Mesenchymal stem cell (in vitro differentiated cells and primary cell): Measurements from ENCODE around the gene CLHC1.

Experiments
- DNase-seq: peaks from one replicate; pipeline ENCODE4 v3.0.0-alpha.2; 2013
- H2AFZ ChIP-seq: one replicate; pipeline ENCODE4 v1.6.1; 2013; ENCODE audit warnings: low read depth, mild to moderate bottlenecking, control low read depth, inconsistent platforms, low read length, moderate library complexity
- H2AK5ac ChIP-seq: 2 replicates; pipeline ENCODE4 v1.6.1; 2013; ENCODE audit warnings: low read length, moderate library complexity, mild to moderate bottlenecking, inconsistent platforms; ENCODE audit not compliant: severe bottlenecking
- H2BK120ac ChIP-seq: one replicate; pipeline ENCODE4 v1.6.1; 2013; ENCODE audit warnings: low read depth, mild to moderate bottlenecking, inconsistent platforms, low read length, moderate library complexity
- H2BK12ac ChIP-seq, 2 experiments: one replicate each; pipeline ENCODE4 v1.6.1; 2013; ENCODE audit warnings: inconsistent platforms in 2 of 2, low read length in 2 of 2, mild to moderate bottlenecking in 2 of 2, moderate library complexity in 2 of 2, control low read depth in 1 of 2
- H2BK15ac ChIP-seq: one replicate; pipeline ENCODE4 v1.6.1; 2013; ENCODE audit warnings: mild to moderate bottlenecking, low read depth, inconsistent platforms; ENCODE audit not compliant: poor library complexity, severe bottlenecking
- H2BK5ac ChIP-seq: 2 replicates; pipeline ENCODE4 v1.6.1; 2013; ENCODE audit warnings: low read depth, mild to moderate bottlenecking, low read length, control low read depth, inconsistent platforms; ENCODE audit not compliant: poor library complexity, severe bottlenecking
- H3K14ac ChIP-seq, 2 experiments: one replicate each; pipeline ENCODE4 v1.6.1; 2013; ENCODE audit warnings: inconsistent platforms in 2 of 2, low read length in 2 of 2, control low read depth in 1 of 2, mild to moderate bottlenecking in 1 of 2, moderate library complexity in 1 of 2
- H3K18ac ChIP-seq, 2 experiments: one replicate each; pipeline ENCODE4 v1.6.1; 2013; ENCODE audit warnings: inconsistent platforms in 2 of 2, low read length in 2 of 2, control low read depth in 1 of 2, low read depth in 1 of 2, mild to moderate bottlenecking in 1 of 2
- H3K23ac ChIP-seq, 2 experiments: one replicate each; pipeline ENCODE4 v1.6.1; 2013; ENCODE audit warnings: inconsistent platforms in 2 of 2, low read length in 2 of 2, mild to moderate bottlenecking in 2 of 2, moderate library complexity in 2 of 2, control low read depth in 1 of 2
- H3K27ac ChIP-seq: 2 replicates; pipeline ENCODE4 v1.5.1; 2013; ENCODE audit warnings: mild to moderate bottlenecking, moderate library complexity, low read length, control low read depth, inconsistent platforms; ENCODE audit not compliant: poor library complexity, severe bottlenecking
- H3K27me3 ChIP-seq, 2 experiments: 2 replicates each; pipeline versions ENCODE4 v1.6.1 to v1.7.0; 2013; ENCODE audit warnings: low read length in 2 of 2, mild to moderate bottlenecking in 2 of 2, moderate library complexity in 2 of 2, control low read depth in 1 of 2, inconsistent platforms in 1 of 2; ENCODE audit not compliant: control insufficient read depth in 1 of 2, insufficient read depth in 1 of 2
- H3K36me3 ChIP-seq, 2 experiments: 2 replicates each; pipeline versions ENCODE4 v1.6.1 to v1.7.0; 2013; ENCODE audit warnings: low read length in 2 of 2, control low read depth in 1 of 2, inconsistent platforms in 1 of 2, low read depth in 1 of 2, mild to moderate bottlenecking in 1 of 2; ENCODE audit not compliant: insufficient read depth in 2 of 2, control insufficient read depth in 1 of 2
- H3K4ac ChIP-seq, 2 experiments: one replicate each; pipeline ENCODE4 v1.6.1; 2013; ENCODE audit warnings: inconsistent platforms in 2 of 2, low read length in 2 of 2, mild to moderate bottlenecking in 2 of 2, moderate library complexity in 2 of 2, control low read depth in 1 of 2, low read depth in 1 of 2
- H3K4me1 ChIP-seq: 2 replicates; pipeline ENCODE4 v1.6.1; 2013; ENCODE audit warnings: low read depth, low read length, control low read depth; ENCODE audit not compliant: control insufficient read depth, insufficient read depth
- H3K4me2 ChIP-seq: 2 replicates; pipeline ENCODE4 v1.6.1; 2013; ENCODE audit warnings: low read length, mild to moderate bottlenecking, inconsistent platforms; ENCODE audit not compliant: poor library complexity, severe bottlenecking
- H3K4me3 ChIP-seq, 2 experiments: 2 replicates each; pipeline versions ENCODE4 v1.5.1 to v1.7.0; 2013; ENCODE audit warnings: low read length in 2 of 2, mild to moderate bottlenecking in 2 of 2, control low read depth in 1 of 2, low read depth in 1 of 2; ENCODE audit not compliant: insufficient read depth in 1 of 2
- H3K79me1 ChIP-seq: replicated peaks from 2 replicates; pipeline ENCODE4 v1.6.1; 2013; ENCODE audit warnings: mild to moderate bottlenecking, control low read depth, low read length, inconsistent platforms; ENCODE audit not compliant: poor library complexity, severe bottlenecking
- H3K9ac ChIP-seq: 2 replicates; pipeline ENCODE4 v1.7.0; 2013; ENCODE audit warnings: mild to moderate bottlenecking, low read length, moderate library complexity
- H3K9me3 ChIP-seq: 2 replicates; pipeline ENCODE4 v1.7.0; 2013; ENCODE audit warnings: mild to moderate bottlenecking, low read length; ENCODE audit not compliant: control insufficient read depth
- H4K8ac ChIP-seq: one replicate; pipeline ENCODE4 v1.6.1; 2013; ENCODE audit warnings: inconsistent platforms, mild to moderate bottlenecking, low read length, moderate library complexity
- H4K91ac ChIP-seq: one replicate; pipeline ENCODE4 v1.6.1; 2013; ENCODE audit warnings: mild to moderate bottlenecking, low read length, inconsistent platforms
- WGBS: methylation state at CpG from one replicate; pipeline ENCODE4 v1.1.7; 2013; ENCODE audit warnings: mixed read lengths; 5-methylcytosine and 5-hydroxymethylcytosine counted together

Gene CLHC1

DNA sequence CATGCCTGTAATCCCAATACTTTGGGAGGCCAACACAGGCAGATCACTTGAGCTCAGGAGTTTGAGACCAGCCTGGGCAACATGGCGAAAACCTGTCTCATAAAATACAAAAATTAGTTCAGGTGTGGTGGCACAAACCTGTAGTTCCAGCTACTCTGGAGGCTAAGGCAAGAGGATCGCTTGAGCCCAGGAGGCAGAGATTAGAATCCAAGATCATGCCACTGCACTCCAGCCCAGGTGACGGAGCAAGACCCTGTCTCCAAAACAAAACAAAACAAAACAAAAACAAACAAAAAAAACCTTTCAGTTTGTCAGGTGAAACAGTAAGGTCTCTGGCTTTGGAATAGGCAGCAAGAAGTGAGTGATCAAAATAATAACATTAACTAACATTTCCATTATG, 84.6 kb downstream of the CLHC1 start:
- no peak for DNase-seq
- no peaks in the 10 kb centered on the region for H3K27me3 ChIP-seq
- H3K4me3 ChIP-seq, result no peak overlapping the region
- H2BK5ac ChIP-seq, result no peak overlapping the region
- H3K18ac ChIP-seq, result no peak overlapping the region
- H3K27ac ChIP-seq, result no peak overlapping the region
- WGBS, result 94% methylated on average over 3 of the region's 3 CpGs
- H3K4me2 ChIP-seq, result no peak overlapping the region
- H4K8ac ChIP-seq, result no peak overlapping the region
- H3K79me1 ChIP-seq, result no peaks in the 10 kb centered on the region
- H3K4me1 ChIP-seq, result no peaks in the 10 kb centered on the region
- H2AFZ ChIP-seq, result no peak overlapping the region
- H2BK120ac ChIP-seq, result peak overlapping the region; percentile 52
- no peak overlapping the region for H3K14ac ChIP-seq
- H2BK12ac ChIP-seq, result no peak overlapping the region
- no peak overlapping the region for H3K23ac ChIP-seq
- H3K9ac ChIP-seq, result no peak overlapping the region
- no peaks in the 10 kb centered on the region for H3K36me3 ChIP-seq
- no peak overlapping the region for H2BK15ac ChIP-seq
- no peak overlapping the region for H3K4ac ChIP-seq
- no peak overlapping the region for H4K91ac ChIP-seq
- no peak overlapping the region for H2AK5ac ChIP-seq
- H3K9me3 ChIP-seq, result no peaks in the 10 kb centered on the region

DNA sequence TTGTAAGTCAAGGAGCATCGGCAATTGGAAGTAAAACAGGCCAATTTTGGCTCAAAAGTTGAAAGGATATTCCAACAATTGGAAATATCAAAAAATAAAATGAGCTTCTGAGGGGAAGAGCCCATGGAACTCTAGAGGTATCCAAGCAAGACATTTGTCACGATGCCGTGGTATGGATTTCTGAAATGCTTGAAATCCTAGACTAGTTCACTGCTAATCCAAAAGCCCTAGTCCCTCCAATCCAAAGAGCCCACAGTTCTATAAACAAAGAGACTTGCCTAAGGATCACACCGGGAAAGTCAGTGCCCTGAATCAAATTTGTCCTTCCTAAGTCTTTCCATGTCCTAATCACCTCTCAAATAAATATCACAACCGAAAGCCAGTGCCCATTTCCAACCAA, 85.1 kb downstream of the CLHC1 start:
- H4K91ac ChIP-seq, result no peak overlapping the region
- no peak overlapping the region for H3K4me3 ChIP-seq
- no peak overlapping the region for H2BK5ac ChIP-seq
- no peak overlapping the region for H3K14ac ChIP-seq
- peaks cover under 1% of the 10 kb centered on the region for H3K4me1 ChIP-seq
- H2AFZ ChIP-seq, result no peak overlapping the region
- WGBS, result 89% methylated on average over 5 of the region's 5 CpGs
- no peaks in the 10 kb centered on the region for H3K79me1 ChIP-seq
- no peak overlapping the region for H2BK12ac ChIP-seq
- DNase-seq, result no peak
- no peak overlapping the region for H3K23ac ChIP-seq
- no peak overlapping the region for H2AK5ac ChIP-seq
- no peak overlapping the region for H3K18ac ChIP-seq
- H3K4ac ChIP-seq, result no peak overlapping the region
- H3K27ac ChIP-seq, result no peak overlapping the region
- H3K9ac ChIP-seq, result no peak overlapping the region
- H2BK120ac ChIP-seq, result peak overlapping the region; percentile 64
- no peak overlapping the region for H3K4me2 ChIP-seq
- H4K8ac ChIP-seq, result no peak overlapping the region
- H3K9me3 ChIP-seq, result no peaks in the 10 kb centered on the region
- H3K27me3 ChIP-seq, result no peaks in the 10 kb centered on the region
- no peaks in the 10 kb centered on the region for H3K36me3 ChIP-seq
- H2BK15ac ChIP-seq, result no peak overlapping the region

DNA sequence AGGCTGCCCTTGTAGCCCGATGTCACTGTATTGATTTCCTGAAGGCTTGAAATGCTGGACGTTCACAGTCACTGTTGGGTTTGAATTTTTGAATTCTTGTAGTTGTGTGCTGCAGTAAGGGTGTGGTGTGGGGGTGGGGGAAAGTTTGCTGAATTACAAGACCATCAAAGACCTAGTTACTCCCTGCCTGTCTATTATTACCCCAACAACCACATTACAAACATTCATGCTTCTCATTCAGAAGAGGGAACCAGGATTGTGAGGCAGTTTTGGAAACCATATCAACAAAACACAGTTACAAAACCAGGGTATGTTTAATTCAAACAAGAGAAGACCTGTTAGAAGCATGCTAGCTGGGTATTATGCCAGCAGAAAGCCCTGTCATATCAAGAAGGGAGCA, 85.8 kb downstream of the CLHC1 start:
- DNase-seq, result no peak
- no peak overlapping the region for H2BK15ac ChIP-seq
- no peak overlapping the region for H3K4me2 ChIP-seq
- no peak overlapping the region for H3K27ac ChIP-seq
- H2BK5ac ChIP-seq, result no peak overlapping the region
- no peak overlapping the region for H4K91ac ChIP-seq
- H3K4ac ChIP-seq, result no peak overlapping the region
- no peak overlapping the region for H3K9ac ChIP-seq
- H2AK5ac ChIP-seq, result no peak overlapping the region
- H4K8ac ChIP-seq, result no peak overlapping the region
- H3K18ac ChIP-seq, result no peak overlapping the region
- H3K14ac ChIP-seq, result no peak overlapping the region
- H2BK12ac ChIP-seq, result peak overlapping the region in 1 of 2 experiments; percentile 12
- no peaks in the 10 kb centered on the region for H3K36me3 ChIP-seq
- H3K4me1 ChIP-seq, result peaks cover 3% of the 10 kb centered on the region
- H3K27me3 ChIP-seq, result no peaks in the 10 kb centered on the region
- no peaks in the 10 kb centered on the region for H3K9me3 ChIP-seq
- H3K23ac ChIP-seq, result no peak overlapping the region
- H3K79me1 ChIP-seq, result no peaks in the 10 kb centered on the region
- 94% methylated on average over 2 of the region's 2 CpGs for WGBS
- no peak overlapping the region for H3K4me3 ChIP-seq
- no peak overlapping the region for H2AFZ ChIP-seq
- no peak overlapping the region for H2BK120ac ChIP-seq

DNA sequence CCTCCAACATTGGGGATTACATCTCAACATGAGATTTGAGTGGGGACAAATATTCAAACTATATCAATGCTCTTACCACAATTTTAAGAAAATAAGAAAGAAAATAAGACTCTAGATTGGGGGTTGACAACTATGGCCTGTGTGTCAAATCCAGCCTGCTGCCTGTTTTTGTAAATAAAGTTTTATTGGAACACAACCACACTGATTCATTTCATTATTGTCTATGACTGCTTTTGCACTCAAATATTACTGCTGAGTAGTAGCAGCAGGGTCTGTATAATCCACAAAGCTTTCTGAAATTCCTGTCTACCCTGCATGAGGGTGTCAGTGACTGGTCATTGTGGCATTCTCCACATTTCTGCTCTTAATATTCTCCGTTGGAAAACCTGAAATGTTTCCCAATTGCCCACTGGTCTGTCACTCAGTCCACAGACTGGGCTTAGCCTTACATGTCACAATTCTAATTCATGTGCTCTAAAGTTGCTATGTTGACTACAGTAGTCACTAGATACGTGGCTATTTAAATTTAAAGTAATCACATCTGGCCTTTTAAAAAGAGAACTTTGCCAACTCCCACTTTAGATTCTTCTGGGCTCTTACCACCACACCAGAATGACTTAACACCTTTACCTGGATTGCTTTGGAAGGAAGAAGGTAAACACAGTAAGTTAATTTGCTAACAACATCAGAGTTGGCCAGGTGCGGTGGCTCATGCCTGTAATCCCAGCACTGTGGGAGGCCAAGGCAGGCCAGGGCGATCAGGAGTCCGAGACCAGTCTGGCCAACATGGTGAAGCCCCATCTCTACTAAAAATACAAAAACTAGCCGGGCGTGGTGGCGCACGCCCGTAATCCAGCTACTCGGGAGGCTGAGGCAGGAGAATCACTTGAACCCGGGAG, 86.9 kb downstream of the CLHC1 start:
- Histone ChIP-seq H2AK5ac (no peak overlapping the region), H2BK120ac (no peak overlapping the region), H4K91ac (no peak overlapping the region), H3K27me3 (no peaks in the 10 kb centered on the region), H3K27ac (no peak overlapping the region), H2BK12ac (peak overlapping the region; percentile 16 to 69), H3K4ac (no peak overlapping the region), H3K9ac (no peak overlapping the region), H2BK5ac (no peak overlapping the region), H3K79me1 (no peaks in the 10 kb centered on the region), H3K23ac (no peak overlapping the region), H3K18ac (no peak overlapping the region), H3K4me3 (no peak overlapping the region), H2BK15ac (peak overlapping the region; percentile 57), H3K4me2 (no peak overlapping the region), H3K14ac (no peak overlapping the region), H3K36me3 (no peaks in the 10 kb centered on the region), H4K8ac (no peak overlapping the region), H3K4me1 (peaks cover 3% of the 10 kb centered on the region), H2AFZ (no peak overlapping the region), H3K9me3 (no peaks in the 10 kb centered on the region)
- WGBS, result 87% methylated on average over 11 of the region's 12 CpGs
- no peak for DNase-seq
